GM12878 (cell line): ENCODE results near the gene CASP12. TPM values are rescaled to one million over a fixed set of nuclear protein-coding genes. Genes with fewer than 3 reads are reported as not detected.

Experiments
- ATAC-seq: fragments of 200-7000 bp; cut with Tn5 transposase; 3 replicates; pipeline ENCODE4 v1.9.1; 2020; ENCODE audit warnings: mild to moderate bottlenecking, moderate library complexity
- BruUV-seq: library from RNA; stranded (reverse); fragments of 400-500 nt; replicated peaks from 2 replicates; lab custom pipeline; 2021; lab: Mats Ljungman, UMichigan
- CTCF ChIA-PET: fragments of 300-600 bp; sonication (Branson Sonifier 250); formaldehyde crosslinking; extraction: SDS; loops from one replicate; lab custom pipeline; 2021; ENCODE audit warnings: inconsistent platforms; lab: Yijun Ruan, JAX
- POLR2A ChIA-PET: fragments of 350-600 bp; formaldehyde crosslinking; extraction: SDS; loops from one replicate; lab custom pipeline; 2021; ENCODE audit warnings: inconsistent platforms; lab: Charles Lee
- RAD21 ChIA-PET: fragments of 300-600 bp; sonication (Branson Sonifier 250); formaldehyde crosslinking; loops from one replicate; lab custom pipeline; 2023; ENCODE audit warnings: antibody characterized with exemption; ENCODE audit not compliant: unreplicated experiment; lab: Charles Lee
- SMC1A ChIA-PET: fragments of 300-600 bp; sonication (Branson Sonifier 250); formaldehyde crosslinking; loops from one replicate; lab custom pipeline; 2023; ENCODE audit not compliant: unreplicated experiment, uncharacterized antibody; lab: Charles Lee
- DNase-seq: peaks from one replicate; pipeline ENCODE4 v3.0.0-alpha.2; 2011; ENCODE audit warnings: low read depth, low spot score
- FAIRE-seq: peaks from 3 replicates; lab custom pipeline; 2011; peaks lifted over from hg19 to GRCh38; lab: Jason Lieb, UNC
- H2AFZ ChIP-seq: 2 replicates; pipeline ENCODE4 v1.6.0; 2011; ENCODE audit warnings: low read depth, low read length, control low read depth; ENCODE audit not compliant: control insufficient read depth
- H3K27ac ChIP-seq: 2 replicates; pipeline ENCODE4 v1.5.1; 2011; ENCODE audit warnings: control low read depth; ENCODE audit not compliant: control insufficient read depth, insufficient read depth
- H3K27me3 ChIP-seq, 2 experiments: replicated peaks in 1 of 2; 2 replicates each; pipeline versions ENCODE4 v1.6.0 to v1.6.1; 2011; ENCODE audit warnings: low read length in 1 of 2; ENCODE audit not compliant: control insufficient read depth in 2 of 2, insufficient read depth in 2 of 2
- H3K36me3 ChIP-seq, 2 experiments: 2 replicates each; pipeline ENCODE4 v1.5.1; 2011; ENCODE audit warnings: low read length in 1 of 2; ENCODE audit not compliant: control insufficient read depth in 2 of 2, insufficient read depth in 2 of 2
- H3K4me1 ChIP-seq: 2 replicates; pipeline ENCODE4 v1.6.1; 2011; ENCODE audit warnings: mild to moderate bottlenecking, low read length, moderate library complexity, mixed read lengths; ENCODE audit not compliant: control insufficient read depth, insufficient read depth
- H3K4me2 ChIP-seq: 2 replicates; pipeline ENCODE4 v1.6.0; 2011; ENCODE audit warnings: control low read depth; ENCODE audit not compliant: control insufficient read depth, insufficient read depth
- H3K4me3 ChIP-seq: fragments of 200-600 bp; sonication (generic); 2 replicates; pipeline ENCODE4 v1.5.1; 2016
- H3K79me2 ChIP-seq: 2 replicates; pipeline ENCODE4 v1.6.0; 2011; ENCODE audit warnings: low read length; ENCODE audit not compliant: control insufficient read depth, insufficient read depth
- H3K9ac ChIP-seq: 2 replicates; pipeline ENCODE4 v1.8.0; 2011; ENCODE audit warnings: low read length, control low read depth, mixed read lengths; ENCODE audit not compliant: control insufficient read depth, insufficient read depth
- H3K9me3 ChIP-seq: replicated peaks from 3 replicates; pipeline ENCODE4 v1.5.1; 2011; ENCODE audit warnings: mild to moderate bottlenecking, low read length; ENCODE audit not compliant: control insufficient read depth, insufficient read depth
- H4K20me1 ChIP-seq: 2 replicates; pipeline ENCODE4 v1.6.0; 2011; ENCODE audit not compliant: control insufficient read depth, insufficient read depth
- CUX1 ChIP-seq: IDR thresholded peaks from 2 replicates; pipeline ENCODE4 v1.6.1; 2012; ENCODE audit warnings: improper control_type of control experiment, low read depth, low read length; ENCODE audit not compliant: insufficient replicate concordance
- MYC ChIP-seq: IDR thresholded peaks from 2 replicates; pipeline ENCODE4 v1.6.1; 2011; ENCODE audit warnings: mild to moderate bottlenecking, low read length, moderate library complexity, inconsistent platforms; ENCODE audit not compliant: insufficient read depth, insufficient replicate concordance, insufficient read length, severe bottlenecking
- NFIC ChIP-seq: IDR thresholded peaks from 2 replicates; pipeline ENCODE4 v1.6.1; 2012; ENCODE audit warnings: low read depth, mild to moderate bottlenecking, inconsistent platforms, low read length, moderate library complexity
- RFX5 ChIP-seq: IDR thresholded peaks from 2 replicates; pipeline ENCODE4 v1.6.1; 2011; ENCODE audit warnings: low read depth, low read length, improper control_type of control experiment
- SRF ChIP-seq, 2 experiments: IDR thresholded peaks; 2 replicates each; pipeline ENCODE4 v1.6.1; 2011; ENCODE audit warnings: low read depth in 2 of 2, low read length in 2 of 2, mild to moderate bottlenecking in 1 of 2, moderate library complexity in 1 of 2
- ZBTB4 ChIP-seq: fragments of 450-650 bp; formaldehyde crosslinking; IDR thresholded peaks from 2 replicates; pipeline ENCODE4 v1.4.0; 2022; ENCODE audit warnings: mild to moderate bottlenecking, moderate library complexity
- WGBS: methylation state at CpG from one replicate; pipeline ENCODE4 v1.1.6; 2016; ENCODE audit warnings: low lambda C conversion rate; ENCODE audit not compliant: insufficient replicate concordance, insufficient coverage; ENCODE audit errors: missing lambda C conversion rate; 5-methylcytosine and 5-hydroxymethylcytosine counted together
- in situ Hi-C: fragments of 300-500 bp; cut with MboI; formaldehyde crosslinking; loops from 9 replicates; pipeline ENCODE4 v1.14.3; 2018; ENCODE audit warnings: mixed read lengths
- intact Hi-C: fragments of 100-400 bp; cut with micrococcal nuclease; formaldehyde crosslinking; loops from one replicate; pipeline ENCODE4 v1.14.2; 2022; ENCODE audit not compliant: unreplicated experiment
- polyA plus RNA-seq, 11 experiments: library from polyadenylated mRNA; depleted of rRNA in 4 of 11; unstranded in 6 of 11; stranded (reverse) in 5 of 11; fragments of >200 nt; fragmentation: Nextera tagmentation in 4 of 11; fragmentation: Illumina TruSeq in 1 of 11; extraction: Ambion mirVana in 4 of 11; extraction: Trizol in 1 of 11; gene quantifications; 1 replicate in 1 of 11; 2 replicates in 10 of 11; pipeline versions ENCODE4 v1.2.1 to v1.2.3, GENCODE V29; 2011 to 2016; ENCODE audit warnings: inconsistent platforms in 2 of 11, missing spikeins in 2 of 11, low read depth in 1 of 11
- total RNA-seq, 4 experiments: library from RNA; depleted of rRNA in 3 of 4; stranded (reverse); fragments of >200 nt in 3 of 4; fragmentation: Illumina TruSeq in 1 of 4; extraction: Trizol in 1 of 4; gene quantifications; 2 replicates each; pipeline versions ENCODE4 v1.2.1 to v1.2.3, GENCODE V29; 2013 to 2021

Gene CASP12
- total and polyA plus RNA-seq, 10 of the 15 experiments (the other 5 are each of a cell fraction or from before 2014, with no cell fraction given) = 0.10 to 0.14 TPM; not detected in 8

- FAIRE-seq (no peak), DNase-seq (no peak), ATAC-seq (no peak)
- Histone ChIP-seq H3K27me3 (no peaks in the 10 kb centered on the region), H2AFZ (no peak overlapping the region), H3K4me1 (no peaks in the 10 kb centered on the region), H3K79me2 (no peaks in the 10 kb centered on the region), H3K9ac (no peak overlapping the region), H4K20me1 (no peaks in the 10 kb centered on the region), H3K27ac (no peak overlapping the region), H3K9me3 (no peaks in the 10 kb centered on the region), H3K36me3 (no peaks in the 10 kb centered on the region), H3K4me2 (no peak overlapping the region), H3K4me3 (no peak overlapping the region)
- ChIA-PET RAD21 (no interaction called here), CTCF (no interaction called here), POLR2A (no interaction called here), SMC1A (no interaction called here)
- no TSS peak for BruUV-seq
- in situ Hi-C loops = no loop called here
- intact Hi-C loops = no loop called here
- 53% methylated on average over 6 of the region's 6 CpGs for WGBS
- no peak for TF ChIP-seq ZBTB4
Observed at GRCh38 chr11:104925850-104926249, 27.6 kb upstream of the CASP12 start.

GRCh38 chr11:104918113-104918824 is 20.0 kb upstream of the CASP12 start:
- no peak for DNase-seq
- peak overlapping the region; percentile 61 for H2AFZ ChIP-seq
- H3K9ac ChIP-seq = 0 out of 2 replicates have a peak overlapping the region, but pooled peaks have one; percentile 15
- SMC1A ChIA-PET = interaction anchor here (1.1 to 1.6 kb wide), 2 partner anchors 12 to 25 kb away, joined by 3 to 5 read pairs; no protein-coding TSS in a partner anchor
- ATAC-seq = peak; percentile 65; the same call in 2 of the 3 replicates
- H3K4me2 ChIP-seq = peak overlapping the region; percentile 63; the same call in 1 of the 2 replicates
- peaks cover 0 to 2% of the 10 kb centered on the region in 2 experiments; a peak in 1 of 4 replicates for H3K27me3 ChIP-seq
- no peaks in the 10 kb centered on the region for H3K9me3 ChIP-seq
- no peaks in the 10 kb centered on the region for H3K36me3 ChIP-seq
- H3K4me1 ChIP-seq = no peaks in the 10 kb centered on the region
- CTCF ChIA-PET = interaction anchor here (0.9 to 1.0 kb wide), 3 partner anchors 10 to 29 kb away, joined by 3 to 4 read pairs (median 4); no protein-coding TSS in a partner anchor
- WGBS = 13% methylated on average over 6 of the region's 6 CpGs
- 0 out of 2 replicates have a peak overlapping the region, but pooled peaks have one; percentile 3 for H3K4me3 ChIP-seq
- RAD21 ChIA-PET = no interaction called here
- in situ Hi-C loops = no loop called here
- POLR2A ChIA-PET = no interaction called here
- H3K27ac ChIP-seq = no peak overlapping the region
- no TSS peak for BruUV-seq
- FAIRE-seq = no peak
- no peaks in the 10 kb centered on the region for H4K20me1 ChIP-seq
- H3K79me2 ChIP-seq = no peaks in the 10 kb centered on the region
- intact Hi-C loops = no loop called here
- TF ChIP-seq RFX5 (no peak), NFIC (no peak), CUX1 (no peak), SRF (IDR thresholded peaks at IDR 0.05; ENCODE audit: low read depth in 2 of 2, low read length in 2 of 2) (no peak), MYC (no peak)
